ENCODE results near the gene GALNT2.

GALNT2 gene

GRCh38 chr1:230235876-230236275 lies 168.8 kb downstream of the GALNT2 start:
- DNase-seq (ENCODE audit: low read depth) = no peak

GRCh38 chr1:230236301-230237008 lies 169.4 kb downstream of the GALNT2 start:
- DNase-seq (ENCODE audit: low read depth) = no peak

GRCh38 chr1:230237009-230237370 lies 170.0 kb downstream of the GALNT2 start:
- DNase-seq (ENCODE audit: low read depth) = no peak

- DNase-seq (ENCODE audit: low read depth) = no peak
Measured at GRCh38 chr1:230237805-230238204, 170.8 kb downstream of the GALNT2 start.

- no peak for DNase-seq (ENCODE audit: low read depth)
Measured at GRCh38 chr1:230240446-230241086, 173.5 kb downstream of the GALNT2 start.

- DNase-seq (ENCODE audit: low read depth) = no peak
Measured at GRCh38 chr1:230242326-230242725, 175.3 kb downstream of the GALNT2 start.

GRCh38 chr1:230243146-230243545 lies 176.1 kb downstream of the GALNT2 start:
- no peak for DNase-seq (ENCODE audit: low read depth)

GRCh38 chr1:230243583-230244353 lies 176.7 kb downstream of the GALNT2 start:
- no peak for DNase-seq (ENCODE audit: low read depth)

- no peak for DNase-seq (ENCODE audit: low read depth)
Measured at GRCh38 chr1:230246551-230246950, 179.5 kb downstream of the GALNT2 start.

- DNase-seq (ENCODE audit: low read depth) = no peak
Measured at GRCh38 chr1:230248016-230248888, 181.2 kb downstream of the GALNT2 start.

GRCh38 chr1:230248889-230249270 lies 181.8 kb downstream of the GALNT2 start:
- no peak for DNase-seq (ENCODE audit: low read depth)

- no peak for DNase-seq (ENCODE audit: low read depth)
Measured at GRCh38 chr1:230249695-230250480, 182.8 kb downstream of the GALNT2 start.

- DNase-seq (ENCODE audit: low read depth) = no peak
Measured at GRCh38 chr1:230250666-230251065, 183.6 kb downstream of the GALNT2 start.

GRCh38 chr1:230251644-230252191 lies 184.7 kb downstream of the GALNT2 start:
- DNase-seq (ENCODE audit: low read depth) = no peak

- DNase-seq (ENCODE audit: low read depth) = no peak
Measured at GRCh38 chr1:230253150-230253549, 186.1 kb downstream of the GALNT2 start.

GRCh38 chr1:230254265-230254664 lies 187.2 kb downstream of the GALNT2 start:
- no peak for DNase-seq (ENCODE audit: low read depth)

- DNase-seq (ENCODE audit: low read depth) = no peak
Measured at GRCh38 chr1:230255116-230255515, 188.1 kb downstream of the GALNT2 start.

GRCh38 chr1:230255991-230256390 lies 189.0 kb downstream of the GALNT2 start:
- DNase-seq (ENCODE audit: low read depth) = no peak

GRCh38 chr1:230256896-230257295 lies 189.9 kb downstream of the GALNT2 start:
- no peak for DNase-seq (ENCODE audit: low read depth)

GRCh38 chr1:230259621-230260020 lies 192.6 kb downstream of the GALNT2 start:
- DNase-seq (ENCODE audit: low read depth) = no peak

GRCh38 chr1:230260831-230261230 lies 193.8 kb downstream of the GALNT2 start:
- no peak for DNase-seq (ENCODE audit: low read depth)
